ENCODE measurements around the gene MX2.
"Not testable (repeated sequence)": the region's sequence is repeated elsewhere in the genome, so short reads cannot be mapped to it uniquely, and the experiment has no call there.

MX2 gene

GRCh38 chr21:41361786-41362604 is at the start of gene MX2:
TSS of gene MX2 (plus strand) at chr21:41362027. CDS start at chr21:41376907, 14,880 bp downstream.
- peak; percentile 71 for DNase-seq (ENCODE audit: low spot score)

- not testable (repeated sequence) for DNase-seq (ENCODE audit: low spot score)
These were observed 48.3 kb upstream of the MX2 start for GRCh38 chr21:41313285-41314164.

- no peak for DNase-seq (ENCODE audit: low spot score)
These were observed 46.1 kb upstream of the MX2 start for GRCh38 chr21:41315726-41316125.

- DNase-seq (ENCODE audit: low spot score) = no peak
These were observed 45.4 kb upstream of the MX2 start, which contains the start of gene FAM3B for GRCh38 chr21:41316200-41317062. TSS of gene FAM3B (plus strand) at chr21:41316801. CDS start at chr21:41316880, 79 bp downstream.

- DNase-seq (ENCODE audit: low spot score) = no peak
These were observed 44.8 kb upstream of the MX2 start for GRCh38 chr21:41317063-41317392.

GRCh38 chr21:41317458-41317857 is 44.4 kb upstream of the MX2 start:
- no peak for DNase-seq (ENCODE audit: low spot score)

- no peak for DNase-seq (ENCODE audit: low spot score)
These were observed 43.6 kb upstream of the MX2 start for GRCh38 chr21:41318218-41318617.

- no peak for DNase-seq (ENCODE audit: low spot score)
These were observed 42.6 kb upstream of the MX2 start for GRCh38 chr21:41319273-41319672.

- no peak for DNase-seq (ENCODE audit: low spot score)
These were observed 40.5 kb upstream of the MX2 start for GRCh38 chr21:41321211-41321907.

- no peak for DNase-seq (ENCODE audit: low spot score)
These were observed 39.8 kb upstream of the MX2 start for GRCh38 chr21:41321908-41322495.

- no peak for DNase-seq (ENCODE audit: low spot score)
These were observed 39.1 kb upstream of the MX2 start for GRCh38 chr21:41322496-41323382.

- no peak for DNase-seq (ENCODE audit: low spot score)
These were observed 36.5 kb upstream of the MX2 start for GRCh38 chr21:41325138-41325912.

- DNase-seq (ENCODE audit: low spot score) = no peak
These were observed 35.3 kb upstream of the MX2 start for GRCh38 chr21:41326414-41327080.

- DNase-seq (ENCODE audit: low spot score) = no peak
These were observed 34.1 kb upstream of the MX2 start for GRCh38 chr21:41327753-41328152.

- no peak for DNase-seq (ENCODE audit: low spot score)
These were observed 32.9 kb upstream of the MX2 start for GRCh38 chr21:41328660-41329607.

- DNase-seq (ENCODE audit: low spot score) = no peak
These were observed 28.1 kb upstream of the MX2 start for GRCh38 chr21:41333752-41334151.

GRCh38 chr21:41337515-41337914 is 24.3 kb upstream of the MX2 start:
- no peak for DNase-seq (ENCODE audit: low spot score)

- DNase-seq (ENCODE audit: low spot score) = no peak
These were observed 23.4 kb upstream of the MX2 start for GRCh38 chr21:41338455-41338854.

All from GM03348 (cell line).